IMR-90 (cell line): Measurements from ENCODE around the gene PTCHD4. TPM values are rescaled to one million over a fixed set of nuclear protein-coding genes. Genes with fewer than 3 reads are reported as not detected.

Experiments
- ATAC-seq: fragments of 200-7000 bp; cut with Tn5 transposase; 2 replicates; pipeline ENCODE4 v1.9.1; 2020; ENCODE audit warnings: low read depth, mild to moderate bottlenecking, moderate library complexity
- BruUV-seq: library from RNA; stranded (reverse); fragments of 400-500 nt; replicated peaks from 2 replicates; lab custom pipeline; 2021; lab: Mats Ljungman, UMichigan
- CTCF ChIA-PET: fragments of 300-600 bp; formaldehyde crosslinking; extraction: SDS; loops from one replicate; lab custom pipeline; 2021; ENCODE audit warnings: antibody characterized with exemption; lab: Yijun Ruan, JAX
- POLR2A ChIA-PET: fragments of 300-600 bp; sonication (Branson Sonifier 250); formaldehyde crosslinking; loops from one replicate; lab custom pipeline; 2022; ENCODE audit warnings: antibody characterized with exemption; ENCODE audit not compliant: unreplicated experiment; lab: Charles Lee
- DNase-seq: peaks from one replicate; pipeline ENCODE4 v3.0.0; 2013
- H2AFZ ChIP-seq: replicated peaks from 2 replicates; pipeline ENCODE3; 2013; ENCODE audit warnings: low read length, mild to moderate bottlenecking; ENCODE audit not compliant: poor library complexity
- H2AK5ac ChIP-seq: 2 replicates; pipeline ENCODE4 v1.6.1; 2013; ENCODE audit warnings: low read depth, low read length, inconsistent platforms
- H2AK9ac ChIP-seq: replicated peaks from 2 replicates; pipeline ENCODE3; 2013; ENCODE audit warnings: mild to moderate bottlenecking, low read depth, low read length, moderate library complexity; ENCODE audit not compliant: poor library complexity
- H2BK120ac ChIP-seq: 2 replicates; pipeline ENCODE4 v1.6.1; 2013; ENCODE audit warnings: low read depth, low read length, inconsistent platforms
- H2BK15ac ChIP-seq: 3 replicates; pipeline ENCODE4 v1.6.1; 2013; ENCODE audit warnings: low read depth, low read length, inconsistent platforms
- H2BK20ac ChIP-seq: 2 replicates; pipeline ENCODE4 v1.6.1; 2013; ENCODE audit warnings: low read depth, mild to moderate bottlenecking, inconsistent platforms, low read length, moderate library complexity
- H2BK5ac ChIP-seq: 2 replicates; pipeline ENCODE4 v1.6.1; 2013; ENCODE audit warnings: mild to moderate bottlenecking, low read depth, low read length, inconsistent platforms; ENCODE audit not compliant: poor library complexity, severe bottlenecking
- H3K14ac ChIP-seq: replicated peaks from 2 replicates; pipeline ENCODE4 v1.6.1; 2013; ENCODE audit warnings: low read depth, low read length, inconsistent platforms
- H3K18ac ChIP-seq: 2 replicates; pipeline ENCODE4 v1.6.1; 2013; ENCODE audit warnings: low read depth, low read length, control low read depth
- H3K23ac ChIP-seq: 2 replicates; pipeline ENCODE4 v1.6.1; 2013; ENCODE audit warnings: low read depth, low read length, inconsistent platforms
- H3K27ac ChIP-seq: 2 replicates; pipeline ENCODE4 v1.5.1; 2013; ENCODE audit warnings: mild to moderate bottlenecking, control low read depth, low read length; ENCODE audit not compliant: insufficient read depth
- H3K27me3 ChIP-seq: 2 replicates; pipeline ENCODE4 v1.6.1; 2013; ENCODE audit warnings: low read length; ENCODE audit not compliant: control insufficient read depth, insufficient read depth
- H3K36me3 ChIP-seq: 2 replicates; pipeline ENCODE4 v1.6.1; 2013; ENCODE audit warnings: low read length, mixed read lengths; ENCODE audit not compliant: control insufficient read depth, insufficient read depth
- H3K4ac ChIP-seq: 2 replicates; pipeline ENCODE4 v1.6.1; 2013; ENCODE audit warnings: low read depth, low read length, inconsistent platforms
- H3K4me1 ChIP-seq: 2 replicates; pipeline ENCODE4 v1.6.1; 2013; ENCODE audit warnings: low read length, mixed read lengths; ENCODE audit not compliant: control insufficient read depth, insufficient read depth
- H3K4me2 ChIP-seq: 2 replicates; pipeline ENCODE4 v1.6.1; 2013; ENCODE audit warnings: low read depth, mild to moderate bottlenecking, control low read depth, low read length, moderate library complexity
- H3K4me3 ChIP-seq: 2 replicates; pipeline ENCODE4 v1.5.1; 2013; ENCODE audit warnings: low read depth, mild to moderate bottlenecking, control low read depth, low read length, moderate library complexity; ENCODE audit not compliant: insufficient read depth
- H3K56ac ChIP-seq: 2 replicates; pipeline ENCODE4 v1.6.1; 2013; ENCODE audit warnings: low read length, inconsistent platforms; ENCODE audit not compliant: insufficient read depth; ENCODE audit errors: extremely low read depth
- H3K79me1 ChIP-seq, 2 experiments: 2 replicates each; pipeline ENCODE4 v1.6.1; 2013; ENCODE audit warnings: low read length in 2 of 2, inconsistent platforms in 1 of 2, low read depth in 1 of 2
- H3K9ac ChIP-seq: 2 replicates; pipeline ENCODE4 v1.6.1; 2013; ENCODE audit warnings: low read depth, low read length, control low read depth
- H3K9me1 ChIP-seq: 2 replicates; pipeline ENCODE4 v1.6.1; 2013; ENCODE audit warnings: low read length, inconsistent platforms; ENCODE audit not compliant: insufficient read depth
- H3K9me3 ChIP-seq: 2 replicates; pipeline ENCODE4 v1.6.1; 2013; ENCODE audit warnings: low read length; ENCODE audit not compliant: control insufficient read depth, insufficient read depth
- H4K20me1 ChIP-seq: 2 replicates; pipeline ENCODE4 v1.6.1; 2013; ENCODE audit warnings: low read length, inconsistent platforms; ENCODE audit not compliant: insufficient read depth
- H4K5ac ChIP-seq: 2 replicates; pipeline ENCODE4 v1.6.1; 2013; ENCODE audit warnings: mild to moderate bottlenecking, low read depth, low read length, control low read depth
- H4K8ac ChIP-seq, 2 experiments: 2 replicates each; pipeline ENCODE4 v1.6.1; 2013; ENCODE audit warnings: low read depth in 2 of 2, low read length in 2 of 2, control low read depth in 1 of 2, inconsistent platforms in 1 of 2
- H4K91ac ChIP-seq: 2 replicates; pipeline ENCODE4 v1.6.1; 2013; ENCODE audit warnings: low read depth, low read length, inconsistent platforms; ENCODE audit not compliant: insufficient read depth
- CEBPB ChIP-seq: IDR thresholded peaks from 2 replicates; pipeline ENCODE4 v1.6.1; 2012; ENCODE audit warnings: low read depth, low read length, improper control_type of control experiment
- CHD1 ChIP-seq: IDR thresholded peaks from 2 replicates; pipeline ENCODE4 v1.6.1; 2012; ENCODE audit warnings: low read depth, low read length, improper control_type of control experiment
- ELK1 ChIP-seq: fragments of 150-350 bp; IDR thresholded peaks from 2 replicates; pipeline ENCODE4 v1.6.1; 2016; ENCODE audit warnings: low read depth, mild to moderate bottlenecking, low read length, moderate library complexity, borderline replicate concordance
- FOS ChIP-seq: fragments of 150-350 bp; IDR thresholded peaks from 2 replicates; pipeline ENCODE4 v1.6.1; 2016; ENCODE audit warnings: low read depth, low read length
- MAFK ChIP-seq: IDR thresholded peaks from 2 replicates; pipeline ENCODE4 v1.6.1; 2012; ENCODE audit warnings: low read depth, low read length, improper control_type of control experiment
- NFE2L2 ChIP-seq: fragments of 150-350 bp; IDR thresholded peaks from 2 replicates; pipeline ENCODE4 v1.6.1; 2016; ENCODE audit warnings: low read depth, mild to moderate bottlenecking, low read length
- RCOR1 ChIP-seq: IDR thresholded peaks from 2 replicates; pipeline ENCODE4 v1.6.1; 2012; ENCODE audit warnings: mild to moderate bottlenecking, low read length, improper control_type of control experiment; ENCODE audit not compliant: insufficient replicate concordance
- RFX5 ChIP-seq: IDR thresholded peaks from 2 replicates; pipeline ENCODE4 v1.8.0; 2012; ENCODE audit warnings: low read depth, mild to moderate bottlenecking, low read length, moderate library complexity
- WGBS, 2 experiments: methylation state at CpG; one replicate each; pipeline versions ENCODE4 v1.1.5 to v1.1.7; 2013; ENCODE audit warnings: missing lambda C conversion rate in 2 of 2; ENCODE audit not compliant: insufficient read length in 1 of 2; ENCODE audit errors: extremely low coverage in 2 of 2; 5-methylcytosine and 5-hydroxymethylcytosine counted together
- dilution Hi-C: fragments of 300-500 bp; cut with HindIII; formaldehyde crosslinking; loops from one replicate; pipeline ENCODE4 v1.14.3; 2018; ENCODE audit warnings: low sequenced_read_pairs; ENCODE audit not compliant: unreplicated experiment
- in situ Hi-C: fragments of 300-500 bp; cut with MboI; formaldehyde crosslinking; loops from 3 replicates; pipeline ENCODE4 v1.14.3; 2019; ENCODE audit warnings: low sequenced_read_pairs, inconsistent platforms, mixed read lengths
- intact Hi-C: fragments of 100-400 bp; cut with micrococcal nuclease; formaldehyde crosslinking; loops from 2 replicates; pipeline ENCODE4 v1.10.0; 2022
- polyA plus RNA-seq, 3 experiments: library from polyadenylated mRNA; depleted of rRNA; stranded (reverse); fragments of >200 nt; gene quantifications; 2 replicates each; pipeline ENCODE4 v1.2.3, GENCODE V29; 2012; ENCODE audit warnings: low replicate concordance in 1 of 3
- total RNA-seq: library from RNA; depleted of rRNA; stranded (reverse); fragments of >200 nt; gene quantifications from 2 replicates; pipeline ENCODE4 v1.2.3, GENCODE V29; 2012

The PTCHD4 gene
- total and polyA plus RNA-seq, 2 of the 4 experiments (the other 2 are of a cell fraction) = 0.53 to 0.72 TPM

DNA sequence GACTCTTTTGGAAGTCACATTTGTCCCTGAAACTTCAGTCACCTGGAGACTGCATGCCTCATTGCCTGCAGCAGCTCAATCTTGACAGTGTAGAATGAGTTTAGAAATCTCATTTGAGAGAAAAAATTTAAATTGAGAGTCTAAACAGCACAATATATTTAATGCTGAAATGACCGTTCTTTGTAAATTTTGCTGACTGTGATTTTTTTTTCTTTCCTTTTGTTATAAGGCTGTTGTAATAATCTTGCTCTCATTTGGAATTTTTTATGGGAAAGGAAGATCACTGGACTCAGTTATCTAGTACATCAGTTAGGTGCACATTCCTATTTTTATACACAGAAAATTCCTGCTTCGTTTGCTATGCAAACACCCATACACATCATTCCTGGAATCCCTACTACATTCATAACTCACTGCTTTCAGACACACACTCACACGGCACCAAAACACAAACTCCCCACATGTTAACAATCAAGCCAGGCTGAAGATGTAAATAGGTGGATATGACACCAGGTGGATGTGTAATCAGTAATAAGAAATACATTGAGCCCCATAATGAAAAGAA is 43.8 kb downstream of the PTCHD4 start:
- no peak overlapping the region for H4K91ac ChIP-seq
- H3K4me2 ChIP-seq = no peak overlapping the region
- no peaks in the 10 kb centered on the region for H3K9me3 ChIP-seq
- H3K4ac ChIP-seq = no peak overlapping the region
- intact Hi-C loops = no loop called here
- no peak overlapping the region for H4K8ac ChIP-seq
- no peak overlapping the region for H2AK9ac ChIP-seq
- ATAC-seq = no peak
- H2AFZ ChIP-seq = no peak overlapping the region
- H2BK15ac ChIP-seq = no peak overlapping the region
- H3K27me3 ChIP-seq = peaks cover 10% of the 10 kb centered on the region
- POLR2A ChIA-PET = no interaction called here
- H3K27ac ChIP-seq = no peak overlapping the region
- peaks cover 7% of the 10 kb centered on the region for H3K4me1 ChIP-seq
- no peak overlapping the region for H4K5ac ChIP-seq
- no peaks in the 10 kb centered on the region for H3K9me1 ChIP-seq
- H4K20me1 ChIP-seq = no peaks in the 10 kb centered on the region
- no peaks in the 10 kb centered on the region for H3K36me3 ChIP-seq
- H2BK20ac ChIP-seq = no peak overlapping the region
- TF ChIP-seq ELK1 = no peak
- TF ChIP-seq RFX5 = no peak
- TF ChIP-seq RCOR1 = no peak
- no peak for TF ChIP-seq NFE2L2
- TF ChIP-seq MAFK = peak; percentile 97
- no peak for TF ChIP-seq CHD1
- no peak for TF ChIP-seq CEBPB
- no peak for TF ChIP-seq FOS
- WGBS, 2 experiments = no CpG with 5 or more reads among the region's 3 CpGs
- BruUV-seq = no TSS peak
- H3K79me1 ChIP-seq = no peaks in the 10 kb centered on the region
- H3K18ac ChIP-seq = no peak overlapping the region
- in situ Hi-C loops = no loop called here
- no peak overlapping the region for H3K23ac ChIP-seq
- no peak overlapping the region for H2BK120ac ChIP-seq
- H2AK5ac ChIP-seq = no peak overlapping the region
- CTCF ChIA-PET = no interaction called here
- H3K56ac ChIP-seq = no peak overlapping the region
- H2BK5ac ChIP-seq = no peak overlapping the region
- dilution Hi-C loops = no loop called here
- H3K9ac ChIP-seq = no peak overlapping the region
- H3K14ac ChIP-seq = no peak overlapping the region
- DNase-seq = no peak
- H3K4me3 ChIP-seq = no peak overlapping the region
